ENCODE results near the gene UPF2.
"Not testable (repeated sequence)": the region's sequence is repeated elsewhere in the genome, so short reads cannot be mapped to it uniquely, and the experiment has no call there.

UPF2 gene

GRCh38 chr10:11895598-11895997 lies 147.0 kb downstream of the UPF2 start:
- H3K27ac Mint-ChIP-seq = no peak overlapping the region
- H3K27me3 Mint-ChIP-seq = no peaks in the 10 kb centered on the region
- no peaks in the 10 kb centered on the region for H3K36me3 Mint-ChIP-seq
- no peaks in the 10 kb centered on the region for H3K9me3 Mint-ChIP-seq (ENCODE audit: low read depth)
- H3K4me1 Mint-ChIP-seq (ENCODE audit: low read depth) = no peaks in the 10 kb centered on the region
- no peak overlapping the region for H3K4me3 Mint-ChIP-seq

DNA sequence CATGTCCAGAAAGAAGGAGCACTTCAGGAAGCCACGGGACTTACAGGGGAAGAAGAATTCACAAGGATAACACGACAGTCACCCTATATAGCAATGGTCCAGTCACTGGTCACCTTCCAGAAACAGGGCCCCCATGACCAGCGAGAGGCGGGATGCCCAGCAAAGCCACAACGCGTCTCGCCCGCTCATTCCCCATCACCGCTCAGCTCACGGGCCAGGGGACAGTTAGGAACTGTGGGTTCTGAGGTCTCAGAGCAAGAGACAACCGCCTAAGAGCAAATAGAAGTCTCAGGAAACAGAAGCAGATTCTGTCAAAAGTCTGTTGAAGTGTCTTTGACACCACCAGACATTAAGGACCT lies 147.5 kb downstream of the UPF2 start:
- no peaks in the 10 kb centered on the region for H3K9me3 Mint-ChIP-seq (ENCODE audit: low read depth)
- no peaks in the 10 kb centered on the region for H3K4me1 Mint-ChIP-seq (ENCODE audit: low read depth)
- H3K36me3 Mint-ChIP-seq = no peaks in the 10 kb centered on the region
- H3K27ac Mint-ChIP-seq = no peak overlapping the region
- H3K4me3 Mint-ChIP-seq = no peak overlapping the region
- no peaks in the 10 kb centered on the region for H3K27me3 Mint-ChIP-seq

DNA sequence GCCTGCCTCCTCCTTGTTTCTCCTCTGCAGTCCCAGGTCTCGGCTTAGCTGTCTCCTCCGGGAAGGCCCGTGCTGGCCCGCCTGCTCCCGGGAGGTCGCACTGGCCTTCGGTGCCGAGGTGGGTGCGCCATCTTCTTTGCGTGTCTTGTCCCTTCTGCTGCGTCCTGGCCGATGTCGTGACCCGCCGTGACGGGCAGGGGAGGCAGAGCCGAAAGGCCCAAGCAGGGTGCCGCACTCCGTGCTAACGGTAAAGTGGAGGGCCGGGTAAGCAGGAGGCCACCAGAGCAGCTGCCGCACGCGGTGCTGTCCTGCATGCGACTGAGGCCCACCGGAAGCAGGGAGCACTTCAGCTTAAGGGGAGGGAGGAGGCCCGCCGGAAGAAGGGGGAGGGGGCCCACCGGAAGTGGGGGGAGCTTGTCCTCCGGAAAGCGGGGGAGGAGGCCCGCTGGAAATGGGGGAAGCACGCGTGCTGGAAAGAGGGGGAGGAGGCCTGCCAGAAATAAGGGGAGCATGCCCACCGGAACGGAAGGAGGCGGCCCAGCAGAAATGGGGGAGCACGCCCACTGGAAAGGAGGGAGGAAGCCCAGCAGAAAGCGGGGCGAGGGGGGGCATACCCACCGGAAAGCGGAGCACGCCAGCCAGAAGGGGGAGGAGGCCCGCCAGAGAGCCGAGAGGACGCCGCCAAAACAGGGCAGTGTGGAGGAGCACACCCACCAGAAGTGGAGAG lies 148.1 kb downstream of the UPF2 start:
- Mint-ChIP-seq H3K36me3 (no peaks in the 10 kb centered on the region), H3K4me3 (no peak overlapping the region), H3K27ac (no peak overlapping the region), H3K9me3 (ENCODE audit: low read depth) (no peaks in the 10 kb centered on the region), H3K27me3 (no peaks in the 10 kb centered on the region), H3K4me1 (ENCODE audit: low read depth) (no peaks in the 10 kb centered on the region)

DNA sequence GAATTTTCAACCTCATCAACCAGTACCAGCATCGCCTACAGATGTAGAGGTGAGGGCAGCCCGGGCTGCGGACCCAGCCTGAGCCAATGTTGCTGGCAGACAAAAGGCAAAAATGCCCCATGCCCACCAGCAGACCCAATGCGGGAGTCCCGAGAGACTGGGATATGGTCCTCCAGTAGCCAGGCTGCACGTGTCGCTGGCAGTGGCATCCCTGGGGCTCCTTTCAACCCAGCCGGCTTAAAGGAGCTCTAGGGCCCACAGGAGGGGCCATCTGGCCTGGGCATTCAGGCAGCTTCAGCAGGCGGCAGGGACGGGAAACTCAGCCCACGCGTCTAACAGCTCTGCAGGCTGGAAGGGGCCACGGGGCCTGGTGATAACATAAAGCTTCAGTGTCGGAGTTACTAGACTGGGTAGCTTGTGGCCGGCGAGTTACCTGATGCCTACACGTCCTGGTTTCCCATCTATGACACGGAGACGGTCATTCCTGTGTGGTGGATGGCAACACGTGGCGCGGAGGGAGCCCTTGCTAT lies 148.8 kb downstream of the UPF2 start:
- Mint-ChIP-seq H3K27me3 (no peaks in the 10 kb centered on the region), H3K9me3 (ENCODE audit: low read depth) (no peaks in the 10 kb centered on the region), H3K4me1 (ENCODE audit: low read depth) (no peaks in the 10 kb centered on the region), H3K27ac (no peak overlapping the region), H3K4me3 (no peak overlapping the region), H3K36me3 (no peaks in the 10 kb centered on the region)

DNA sequence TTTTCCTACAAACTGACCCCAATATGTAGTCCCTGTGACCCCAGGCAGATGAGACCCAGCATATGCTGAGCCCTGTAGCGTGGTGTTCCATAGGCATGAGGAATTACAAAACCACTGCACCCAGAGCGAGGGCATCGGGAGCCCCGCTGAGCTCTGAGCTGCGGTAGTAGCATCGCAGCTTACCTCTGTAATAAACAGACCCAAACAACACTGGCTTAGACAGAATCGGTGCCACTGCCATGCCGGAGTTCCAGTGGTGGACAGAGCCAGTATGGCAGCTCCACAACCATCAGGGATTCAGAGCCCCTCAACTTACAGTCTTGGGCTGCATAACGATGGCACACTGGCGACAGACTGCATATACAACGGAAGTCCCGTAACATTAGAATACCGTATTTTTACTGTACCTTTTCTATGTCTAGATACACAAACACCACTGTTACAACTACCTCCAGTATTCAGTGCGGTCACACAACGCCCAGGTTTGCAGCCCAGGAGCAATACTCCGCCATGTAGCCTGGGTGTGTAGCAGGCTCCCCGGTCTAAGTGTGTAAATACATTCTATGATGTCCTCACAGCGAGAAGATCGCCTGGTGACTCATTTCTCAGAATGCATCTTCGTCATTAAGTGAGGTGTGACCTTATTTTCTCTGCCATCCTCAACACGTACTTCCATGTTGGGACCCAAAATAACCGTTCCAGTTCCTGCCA lies 150.7 kb downstream of the UPF2 start:
- no peaks in the 10 kb centered on the region for H3K4me1 Mint-ChIP-seq (ENCODE audit: low read depth)
- H3K27ac Mint-ChIP-seq = no peak overlapping the region
- H3K27me3 Mint-ChIP-seq = no peaks in the 10 kb centered on the region
- H3K36me3 Mint-ChIP-seq = no peaks in the 10 kb centered on the region
- H3K4me3 Mint-ChIP-seq = no peak overlapping the region
- no peaks in the 10 kb centered on the region for H3K9me3 Mint-ChIP-seq (ENCODE audit: low read depth)

DNA sequence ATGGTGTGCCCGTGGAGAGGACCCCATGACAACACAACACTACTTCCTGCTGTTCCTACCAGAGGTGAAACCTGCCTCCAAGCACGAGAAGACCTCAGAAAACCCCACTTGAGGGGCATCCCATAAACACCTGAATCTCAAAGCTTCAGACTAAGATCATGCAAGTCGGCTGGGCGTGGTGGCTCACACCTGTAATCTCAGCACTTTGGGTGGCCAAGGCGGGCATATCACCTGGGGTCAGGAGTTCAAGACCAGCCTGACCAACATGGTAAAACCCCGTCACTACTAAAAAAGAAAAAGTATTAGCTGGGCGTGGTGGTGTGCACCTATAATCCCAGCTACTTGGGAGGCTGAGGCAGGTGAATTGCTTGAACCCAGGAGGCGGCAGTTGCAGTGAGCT lies 153.3 kb downstream of the UPF2 start:
- not testable (repeated sequence) for H3K27ac Mint-ChIP-seq; H3K4me1 Mint-ChIP-seq (ENCODE audit: low read depth); H3K36me3 Mint-ChIP-seq; H3K9me3 Mint-ChIP-seq (ENCODE audit: low read depth); H3K4me3 Mint-ChIP-seq; H3K27me3 Mint-ChIP-seq

DNA sequence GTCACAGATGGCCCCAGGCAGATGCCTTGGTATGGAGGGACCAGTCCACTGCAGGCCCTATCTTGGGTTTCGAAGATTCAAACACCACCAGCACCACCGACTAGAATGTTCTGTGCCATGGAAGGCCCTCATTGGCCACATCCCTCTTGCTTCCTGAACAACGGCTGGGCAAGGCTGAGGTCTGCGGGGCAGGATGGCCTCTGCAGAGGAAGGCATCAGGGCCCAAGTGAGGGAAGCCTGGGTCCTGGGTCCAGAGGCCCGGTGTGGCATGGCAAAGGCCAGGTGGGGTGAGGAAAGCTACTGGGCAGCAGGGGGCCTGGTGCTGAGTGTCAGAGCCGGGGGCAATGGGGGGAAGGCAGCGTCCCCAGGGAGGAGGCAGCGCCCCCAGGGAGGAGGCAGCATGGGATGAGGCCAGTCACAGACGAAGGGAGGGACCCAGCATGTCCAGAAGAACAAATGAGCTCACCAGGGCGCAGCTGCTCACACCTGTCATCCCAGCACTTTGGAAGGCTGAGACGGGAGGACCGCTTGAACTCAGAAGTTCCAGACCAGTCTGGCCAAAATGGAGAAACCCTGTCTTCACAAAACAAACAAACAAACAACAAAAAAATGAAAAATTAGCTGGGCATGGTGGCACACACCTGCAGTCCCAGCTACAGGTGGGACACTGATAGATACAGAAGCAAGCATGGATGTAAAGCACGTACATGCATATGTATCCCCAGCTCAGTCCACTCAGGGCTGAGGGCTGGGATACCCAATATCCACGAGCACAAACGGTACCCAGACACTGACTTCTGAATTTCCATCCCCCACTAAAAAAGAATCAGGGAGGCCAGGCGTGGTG lies 155.0 kb downstream of the UPF2 start:
- Mint-ChIP-seq H3K27me3 (no peaks in the 10 kb centered on the region), H3K27ac (no peak overlapping the region), H3K4me3 (no peak overlapping the region), H3K9me3 (ENCODE audit: low read depth) (no peaks in the 10 kb centered on the region), H3K4me1 (ENCODE audit: low read depth) (peaks cover 2% of the 10 kb centered on the region), H3K36me3 (no peaks in the 10 kb centered on the region)

GRCh38 chr10:11886851-11887250 lies 155.8 kb downstream of the UPF2 start:
- H3K4me1 Mint-ChIP-seq (ENCODE audit: low read depth) = peaks cover 4% of the 10 kb centered on the region
- H3K36me3 Mint-ChIP-seq = no peaks in the 10 kb centered on the region
- H3K4me3 Mint-ChIP-seq = no peak overlapping the region
- no peaks in the 10 kb centered on the region for H3K9me3 Mint-ChIP-seq (ENCODE audit: low read depth)
- no peaks in the 10 kb centered on the region for H3K27me3 Mint-ChIP-seq
- no peak overlapping the region for H3K27ac Mint-ChIP-seq

DNA sequence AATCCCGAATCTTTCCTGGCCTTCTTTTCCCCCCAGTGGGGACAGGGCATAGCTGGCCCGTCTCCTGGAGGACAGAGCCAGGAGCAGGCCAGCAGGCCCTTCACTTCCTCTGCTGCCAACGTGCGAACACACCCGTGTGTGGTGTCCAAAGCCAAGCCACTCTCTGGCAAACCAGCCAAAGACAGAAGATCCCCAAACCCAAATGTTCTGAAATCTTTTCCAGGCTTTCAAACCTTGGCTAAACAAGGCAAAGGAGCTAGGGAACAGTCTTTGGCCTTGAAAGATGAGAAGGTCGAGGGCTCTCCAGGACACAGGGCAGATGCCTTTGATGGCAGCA lies 156.5 kb downstream of the UPF2 start:
- no peaks in the 10 kb centered on the region for H3K9me3 Mint-ChIP-seq (ENCODE audit: low read depth)
- H3K27me3 Mint-ChIP-seq = no peaks in the 10 kb centered on the region
- peaks cover 4% of the 10 kb centered on the region for H3K4me1 Mint-ChIP-seq (ENCODE audit: low read depth)
- no peaks in the 10 kb centered on the region for H3K36me3 Mint-ChIP-seq
- H3K27ac Mint-ChIP-seq = no peak overlapping the region
- no peak overlapping the region for H3K4me3 Mint-ChIP-seq

DNA sequence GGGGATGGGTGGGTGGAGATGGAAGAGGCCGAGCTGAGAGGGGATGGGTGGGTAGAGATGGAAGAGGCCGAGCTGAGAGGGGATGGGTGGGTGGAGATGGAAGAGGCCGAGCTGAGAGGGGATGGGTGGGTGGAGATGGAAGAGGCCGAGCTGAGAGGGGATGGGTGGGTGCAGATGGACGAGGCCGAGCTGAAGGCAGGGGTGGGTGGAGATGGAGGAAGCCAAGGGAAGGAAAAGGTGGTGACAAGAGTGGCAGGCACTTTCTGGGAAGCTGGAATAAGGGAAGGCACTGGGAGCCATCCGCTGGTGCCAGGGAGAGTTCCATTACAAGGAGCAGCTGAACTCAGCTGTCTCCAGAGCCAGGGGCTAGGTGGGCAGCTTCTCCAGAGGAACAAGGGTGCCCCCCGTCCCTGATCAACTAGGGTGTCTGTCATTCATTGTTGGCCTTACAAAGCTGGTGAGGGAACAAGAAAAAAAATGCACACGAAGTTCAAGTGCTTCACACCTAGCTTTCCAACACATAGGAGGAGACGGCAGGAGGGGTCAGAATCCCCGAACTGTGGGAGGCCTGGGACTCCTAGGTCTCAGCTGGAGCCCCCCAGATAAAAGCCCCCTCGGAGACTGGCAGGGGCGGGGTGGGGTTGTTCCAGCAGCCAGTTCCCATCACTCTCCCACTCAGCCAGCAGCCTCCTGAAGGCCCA lies 157.0 kb downstream of the UPF2 start:
- Mint-ChIP-seq H3K4me1 (ENCODE audit: low read depth) (peaks cover 4% of the 10 kb centered on the region), H3K9me3 (ENCODE audit: low read depth) (no peaks in the 10 kb centered on the region), H3K4me3 (no peak overlapping the region), H3K27ac (no peak overlapping the region), H3K27me3 (no peaks in the 10 kb centered on the region), H3K36me3 (no peaks in the 10 kb centered on the region)

DNA sequence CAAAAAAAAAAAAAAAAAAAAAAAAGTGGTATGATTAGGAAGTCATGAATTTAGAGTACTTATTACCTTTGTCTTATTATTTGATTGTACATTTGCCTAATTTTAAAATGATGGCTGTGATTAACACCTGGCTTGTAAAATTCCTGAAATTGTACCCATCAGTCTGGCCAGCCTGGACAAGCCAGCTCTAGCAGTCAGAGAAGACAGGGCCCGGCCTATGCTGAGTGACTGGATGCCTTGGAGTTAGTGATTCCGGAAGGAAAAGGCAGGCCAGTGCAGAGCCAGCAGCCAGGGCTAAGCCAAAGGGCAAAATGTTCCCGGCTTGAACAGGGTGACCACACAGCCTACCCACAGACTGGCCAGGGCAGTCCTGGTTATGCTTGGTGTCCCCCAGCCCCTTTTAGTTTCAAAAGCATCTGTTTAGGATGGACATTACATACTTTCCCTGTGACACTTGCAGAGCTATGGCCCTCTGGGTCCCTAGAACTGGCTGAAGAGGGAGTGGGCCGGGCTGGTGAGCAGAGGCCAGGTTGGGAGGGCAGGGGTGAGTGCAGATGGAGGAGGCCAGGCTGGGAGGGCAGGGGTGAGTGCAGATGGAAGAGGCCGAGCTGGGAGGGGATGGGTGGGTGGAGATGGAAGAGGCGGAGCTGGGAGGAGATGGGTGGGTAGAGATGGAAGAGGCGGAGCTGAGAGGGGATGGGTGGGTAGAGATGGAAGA lies 157.7 kb downstream of the UPF2 start:
- no peaks in the 10 kb centered on the region for H3K9me3 Mint-ChIP-seq (ENCODE audit: low read depth)

DNA sequence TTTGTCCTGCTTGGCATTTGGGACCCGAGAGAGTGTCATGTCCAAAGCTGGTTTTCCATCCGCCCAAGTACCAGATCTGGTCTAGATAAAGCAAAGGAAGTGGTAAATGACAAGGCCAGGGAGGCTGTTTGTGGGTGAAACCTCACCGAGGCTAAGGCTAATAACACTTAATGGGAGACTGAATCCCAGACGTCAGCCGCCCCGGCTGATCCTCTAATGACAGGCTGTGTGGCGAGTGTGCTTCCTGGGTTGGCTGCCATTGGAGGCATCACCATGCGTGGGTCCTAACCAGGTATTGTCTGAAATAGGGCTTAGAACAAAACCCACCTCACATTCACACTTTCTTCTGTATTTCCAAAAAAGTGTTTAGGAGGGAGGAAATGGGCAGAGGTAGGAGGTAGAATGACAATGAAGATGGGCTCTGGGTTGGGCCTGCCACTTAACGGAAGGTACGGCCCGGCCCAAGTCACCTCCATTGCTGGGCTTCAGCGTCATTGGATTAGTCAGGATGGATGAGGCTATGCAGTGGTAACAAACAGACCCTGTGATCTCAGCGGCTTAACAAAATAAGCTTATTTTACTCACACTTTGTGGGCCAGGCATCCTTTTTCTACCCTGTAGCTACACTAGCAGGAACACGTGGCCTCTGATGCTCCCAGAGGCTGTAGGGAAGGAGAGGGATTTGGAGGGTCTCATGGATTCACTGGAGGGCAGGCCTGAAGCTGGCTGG lies 159.8 kb downstream of the UPF2 start:
- Mint-ChIP-seq H3K9me3 (ENCODE audit: low read depth) (no peaks in the 10 kb centered on the region), H3K4me3 (no peak overlapping the region), H3K27ac (no peak overlapping the region), H3K4me1 (ENCODE audit: low read depth) (peaks cover 4% of the 10 kb centered on the region), H3K27me3 (no peaks in the 10 kb centered on the region), H3K36me3 (no peaks in the 10 kb centered on the region)

More for the DNA sequence above, 157.7 kb downstream of the UPF2 start:
- Mint-ChIP-seq H3K27me3 (no peaks in the 10 kb centered on the region), H3K36me3 (no peaks in the 10 kb centered on the region), H3K4me1 (ENCODE audit: low read depth) (peaks cover 4% of the 10 kb centered on the region), H3K27ac (no peak overlapping the region), H3K4me3 (no peak overlapping the region)

GRCh38 chr10:11881477-11882417 lies 160.9 kb downstream of the UPF2 start:
- Mint-ChIP-seq H3K27me3 (no peaks in the 10 kb centered on the region), H3K9me3 (ENCODE audit: low read depth) (no peaks in the 10 kb centered on the region), H3K27ac (peak overlapping the region; percentile 11), H3K4me1 (ENCODE audit: low read depth) (peaks cover 4% of the 10 kb centered on the region), H3K36me3 (no peaks in the 10 kb centered on the region), H3K4me3 (no peak overlapping the region)
